Sigmoid colon (tissue), 7 donors: ENCODE data around the gene GPS1. TPM values are rescaled to one million over a fixed set of nuclear protein-coding genes. Genes with fewer than 3 reads are reported as not detected.

Experiments used
- DNase-seq: peaks from one replicate; pipeline ENCODE4 v3.0.0-alpha.2; 2019
- H3K27ac ChIP-seq, 4 donors: fragments of 200-600 bp; sonication (generic); one replicate each; pipeline ENCODE4 v1.5.1; 2016 to 2019; ENCODE audit warnings: mild to moderate bottlenecking in 1 of 4
- H3K27me3 ChIP-seq, 3 donors: fragments of 200-600 bp; sonication (generic); one replicate each; pipeline ENCODE4 v1.5.1; 2019; ENCODE audit warnings: mild to moderate bottlenecking in 1 of 3
- H3K36me3 ChIP-seq, 4 donors: fragments of 200-600 bp; sonication (generic); one replicate each; pipeline ENCODE4 v1.5.1; 2016 to 2019
- H3K4me1 ChIP-seq, 4 donors: fragments of 200-600 bp; sonication (generic); one replicate each; pipeline ENCODE4 v1.5.1; 2017 to 2019
- H3K4me3 ChIP-seq, 4 donors: fragments of 200-600 bp; sonication (generic); one replicate each; pipeline ENCODE4 v1.5.1; 2017 to 2019; ENCODE audit warnings: mild to moderate bottlenecking in 2 of 4, moderate library complexity in 1 of 4
- H3K9me3 ChIP-seq, 4 donors: fragments of 200-600 bp in 3 of 4; sonication (generic) in 3 of 4; one replicate each; pipeline versions ENCODE4 v1.5.1 to v1.6.1; 2013 to 2019
- CTCF ChIP-seq, 4 experiments: fragments of 450-650 bp in 3 of 4; fragments of 200-600 bp in 1 of 4; IDR thresholded peaks; one replicate each; pipeline ENCODE4 v1.5.1; 2016 to 2019; ENCODE audit warnings: antibody characterized with exemption in 4 of 4, mild to moderate bottlenecking in 3 of 4, moderate library complexity in 2 of 4
- EP300 ChIP-seq, 4 donors: sonication (generic); formaldehyde crosslinking; IDR thresholded peaks; one replicate each; pipeline ENCODE4 v1.6.1; 2017; ENCODE audit warnings: antibody characterized with exemption in 4 of 4
- POLR2A ChIP-seq, 2 donors: fragments of 450-650 bp; IDR thresholded peaks; one replicate each; pipeline ENCODE4 v1.6.1; 2016; ENCODE audit warnings: antibody characterized with exemption in 2 of 2, mild to moderate bottlenecking in 2 of 2, moderate library complexity in 2 of 2
- POLR2AphosphoS5 ChIP-seq, 4 donors: sonication (generic); formaldehyde crosslinking; IDR thresholded peaks; one replicate each; pipeline ENCODE4 v1.6.1; 2017; ENCODE audit warnings: antibody characterized with exemption in 4 of 4
- WGBS, 2 donors: extraction: QIAGEN DNeasy Blood & Tissue Kit; methylation state at CpG; one replicate each; pipeline ENCODE4 v1.1.7; 2013; 5-methylcytosine and 5-hydroxymethylcytosine counted together
- intact Hi-C: fragments of 100-400 bp; cut with DNase I; formaldehyde crosslinking; loops from one replicate; pipeline ENCODE4 v1.15.1; 2023
- polyA plus RNA-seq, 3 donors: library from polyadenylated mRNA; stranded (reverse); fragments of 200-250 nt; gene quantifications; one replicate each; pipeline ENCODE4 v1.2.3, GENCODE V29; 2013
- total RNA-seq, 4 donors: library from RNA; depleted of rRNA; stranded (reverse); fragments of >200 nt; gene quantifications; one replicate each; pipeline ENCODE4 v1.1.0, GENCODE V29; 2016
- donor health status: healthy with polysubstance abuse.
- donor health status: Bipolar disorder and iron deficiency.
- donor health status: healthy.

Gene GPS1
- total and polyA plus RNA-seq, 7 donors = 64.6 to 83.6 (median 69.1) TPM

DNA sequence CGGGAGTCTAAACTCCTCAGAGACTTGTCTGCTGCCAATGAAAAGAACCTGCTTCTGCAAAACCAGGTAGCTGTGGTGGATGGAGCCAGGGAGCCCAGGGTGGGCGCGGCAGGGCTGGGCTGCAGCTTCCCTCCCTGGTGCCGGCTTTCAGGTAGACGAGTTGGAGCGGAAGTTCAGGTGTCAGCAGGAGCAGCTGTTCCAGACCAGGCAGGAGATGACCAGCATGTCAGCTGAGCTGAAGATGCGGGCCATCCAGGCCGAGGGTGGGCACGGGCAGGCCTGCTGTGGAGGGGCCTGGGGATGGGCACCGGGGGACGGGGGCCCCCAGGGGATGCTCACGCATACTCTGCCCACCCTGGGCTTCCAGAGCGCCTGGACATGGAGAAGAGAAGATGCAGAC lies 23.5 kb upstream of the GPS1 start:
- H3K27ac ChIP-seq = no peak overlapping the region
- H3K4me1 ChIP-seq = peaks cover 0 to 36% (median 35%) of the 10 kb centered on the region in 4 donors
- no peak overlapping the region for H3K4me3 ChIP-seq
- no peaks in the 10 kb centered on the region for H3K9me3 ChIP-seq
- WGBS, 2 donors = 93 to 96% methylated on average over 13 of the region's 13 CpGs
- no peaks in the 10 kb centered on the region for H3K36me3 ChIP-seq
- H3K27me3 ChIP-seq = peaks cover 6 to 15% (median 14%) of the 10 kb centered on the region in 3 donors
- intact Hi-C loops = no loop called here
- TF ChIP-seq CTCF (IDR thresholded peaks at IDR 0.05) (no peak), POLR2AphosphoS5 (IDR thresholded peaks at IDR 0.05) (no peak), EP300 (IDR thresholded peaks at IDR 0.05) (no peak), POLR2A (IDR thresholded peaks at IDR 0.05) (no peak)
- no peak for DNase-seq

DNA sequence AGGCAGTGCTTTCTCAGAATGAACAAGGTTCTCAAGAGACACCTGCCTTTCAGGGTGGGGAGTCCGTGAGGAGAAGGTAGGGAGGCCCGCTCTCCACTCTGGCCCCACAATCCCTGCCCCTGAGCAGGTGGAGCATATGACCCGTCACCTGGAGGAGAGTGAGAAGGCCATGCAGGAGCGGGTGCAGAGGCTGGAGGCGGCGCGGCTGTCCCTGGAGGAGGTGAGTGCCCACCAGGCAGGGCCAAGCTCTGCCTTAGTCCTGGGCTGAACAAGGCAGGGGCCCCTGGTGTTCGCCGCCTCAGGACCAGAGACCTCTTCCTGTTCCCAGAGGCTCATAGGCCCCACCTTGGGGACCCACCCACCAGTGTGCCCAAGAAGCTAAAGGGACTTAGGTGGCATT lies 22.7 kb upstream of the GPS1 start:
- Histone ChIP-seq H3K36me3 (no peaks in the 10 kb centered on the region), H3K27me3 (peaks cover 6 to 21% (median 18%) of the 10 kb centered on the region in 3 donors), H3K4me1 (peaks cover 0 to 30% (median 29%) of the 10 kb centered on the region in 4 donors), H3K9me3 (no peaks in the 10 kb centered on the region), H3K27ac (no peak overlapping the region), H3K4me3 (no peak overlapping the region)
- DNase-seq = no peak
- intact Hi-C loops = no loop called here
- 97% methylated on average over 9 of the region's 9 CpGs for WGBS, 2 donors
- TF ChIP-seq POLR2AphosphoS5 (IDR thresholded peaks at IDR 0.05) = no peak
- no peak for TF ChIP-seq CTCF (IDR thresholded peaks at IDR 0.05)
- TF ChIP-seq EP300 (IDR thresholded peaks at IDR 0.05) = no peak
- no peak for TF ChIP-seq POLR2A (IDR thresholded peaks at IDR 0.05)

DNA sequence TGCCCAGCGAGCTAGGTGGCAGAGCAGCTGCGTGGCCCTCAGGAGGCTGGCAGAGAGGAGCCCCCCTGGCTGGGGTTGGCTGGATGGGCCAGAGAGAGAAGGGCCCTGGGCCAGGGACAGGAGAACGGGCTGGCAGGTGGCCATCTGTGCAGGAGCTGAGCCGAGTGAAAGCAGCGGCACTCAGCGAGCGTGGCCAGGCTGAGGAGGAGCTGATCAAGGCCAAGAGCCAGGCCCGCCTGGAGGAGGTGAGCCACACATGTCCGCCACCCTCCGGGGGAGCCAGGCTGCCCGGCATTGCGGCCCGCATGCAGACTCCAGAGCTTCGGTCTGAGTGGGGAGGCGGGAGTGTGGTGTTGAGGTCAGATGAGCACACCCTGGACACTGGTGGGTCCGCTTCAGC lies 22.3 kb upstream of the GPS1 start:
- TF ChIP-seq EP300 (IDR thresholded peaks at IDR 0.05) = no peak
- no peak for TF ChIP-seq POLR2A (IDR thresholded peaks at IDR 0.05)
- TF ChIP-seq CTCF (IDR thresholded peaks at IDR 0.05) = no peak
- no peak for TF ChIP-seq POLR2AphosphoS5 (IDR thresholded peaks at IDR 0.05)
- Histone ChIP-seq H3K27ac (no peak overlapping the region), H3K9me3 (no peaks in the 10 kb centered on the region), H3K4me1 (peaks cover 0 to 26% (median 25%) of the 10 kb centered on the region in 4 donors), H3K27me3 (peaks cover 6 to 21% (median 18%) of the 10 kb centered on the region in 3 donors), H3K36me3 (no peaks in the 10 kb centered on the region), H3K4me3 (no peak overlapping the region)
- 96% methylated on average over 16 of the region's 16 CpGs for WGBS, 2 donors
- no peak for DNase-seq
- intact Hi-C loops = no loop called here

DNA sequence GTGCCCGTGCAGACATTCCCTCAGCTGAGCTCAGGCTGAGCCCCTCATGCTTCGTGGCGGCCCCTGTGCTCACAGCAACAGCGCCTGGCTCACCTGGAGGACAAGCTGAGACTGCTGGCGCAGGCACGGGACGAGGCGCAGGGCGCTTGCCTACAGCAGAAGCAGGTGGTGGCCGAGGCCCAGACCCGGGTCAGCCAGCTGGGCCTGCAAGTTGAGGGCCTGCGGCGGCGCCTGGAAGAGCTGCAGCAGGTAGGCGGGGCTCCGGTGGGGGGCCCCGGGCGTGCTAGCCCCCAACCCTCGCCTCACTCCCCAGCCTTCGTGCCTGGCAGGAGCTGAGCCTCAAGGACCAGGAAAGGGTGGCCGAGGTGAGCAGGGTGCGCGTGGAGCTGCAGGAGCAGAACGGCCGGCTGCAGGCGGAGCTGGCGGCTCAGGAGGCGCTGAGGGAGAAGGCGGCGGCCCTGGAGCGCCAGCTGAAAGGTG lies 21.7 kb upstream of the GPS1 start:
- Histone ChIP-seq H3K4me3 (peak overlapping the region in 2 of 4 donors; percentile 50 to 58), H3K27ac (no peak overlapping the region), H3K4me1 (peaks cover 0 to 25% (median 22%) of the 10 kb centered on the region in 4 donors), H3K36me3 (no peaks in the 10 kb centered on the region), H3K27me3 (peaks cover 6 to 21% (median 18%) of the 10 kb centered on the region in 3 donors), H3K9me3 (no peaks in the 10 kb centered on the region)
- 63 to 71% methylated on average over 31 of the region's 31 CpGs for WGBS, 2 donors
- TF ChIP-seq EP300 (IDR thresholded peaks at IDR 0.05) = no peak
- TF ChIP-seq POLR2A (IDR thresholded peaks at IDR 0.05) = no peak
- no peak for TF ChIP-seq CTCF (IDR thresholded peaks at IDR 0.05)
- no peak for TF ChIP-seq POLR2AphosphoS5 (IDR thresholded peaks at IDR 0.05)
- no peak for DNase-seq
- intact Hi-C loops = loop anchor here (1.0 kb wide), 1 partner anchor 124 kb away; no protein-coding TSS in a partner anchor
